Activated T-cell treated with anti-CD3 and anti-CD28 coated beads, Interleukin-2, amount 50 U/mL, for 24 hours (primary cell): Measurements from ENCODE around the gene ABCB10.
"Not testable (repeated sequence)": the region's sequence is repeated elsewhere in the genome, so short reads cannot be mapped to it uniquely, and the experiment has no call there.

Source experiments
- DNase-seq: peaks from one replicate; pipeline ENCODE4 v3.0.0-alpha.2; 2020
- H3K27ac Mint-ChIP-seq: 2 replicates; pipeline ENCODE4 v1.8.0; 2020; ENCODE audit warnings: mild to moderate bottlenecking, mixed read lengths
- H3K27me3 Mint-ChIP-seq: 2 replicates; pipeline ENCODE4 v1.8.0; 2020; ENCODE audit warnings: mixed read lengths
- H3K36me3 Mint-ChIP-seq: 2 replicates; pipeline ENCODE4 v1.8.0; 2020; ENCODE audit warnings: low read depth, mixed read lengths
- H3K4me1 Mint-ChIP-seq: 2 replicates; pipeline ENCODE4 v1.8.0; 2020; ENCODE audit warnings: low read depth, mixed read lengths
- H3K4me3 Mint-ChIP-seq: 2 replicates; pipeline ENCODE4 v1.8.0; 2020; ENCODE audit warnings: mild to moderate bottlenecking, moderate library complexity, mixed read lengths
- H3K9me3 Mint-ChIP-seq: 2 replicates; pipeline ENCODE4 v1.8.0; 2020; ENCODE audit warnings: mixed read lengths

ABCB10 gene

GRCh38 chr1:229560124-229560523 lies 1.6 kb upstream of the ABCB10 start:
- H3K36me3 Mint-ChIP-seq: peaks cover 17% of the 10 kb centered on the region
- not testable (repeated sequence) for H3K27me3 Mint-ChIP-seq, H3K27ac Mint-ChIP-seq, DNase-seq, H3K9me3 Mint-ChIP-seq, H3K4me3 Mint-ChIP-seq
- H3K4me1 Mint-ChIP-seq: peaks cover 29% of the 10 kb centered on the region

DNA sequence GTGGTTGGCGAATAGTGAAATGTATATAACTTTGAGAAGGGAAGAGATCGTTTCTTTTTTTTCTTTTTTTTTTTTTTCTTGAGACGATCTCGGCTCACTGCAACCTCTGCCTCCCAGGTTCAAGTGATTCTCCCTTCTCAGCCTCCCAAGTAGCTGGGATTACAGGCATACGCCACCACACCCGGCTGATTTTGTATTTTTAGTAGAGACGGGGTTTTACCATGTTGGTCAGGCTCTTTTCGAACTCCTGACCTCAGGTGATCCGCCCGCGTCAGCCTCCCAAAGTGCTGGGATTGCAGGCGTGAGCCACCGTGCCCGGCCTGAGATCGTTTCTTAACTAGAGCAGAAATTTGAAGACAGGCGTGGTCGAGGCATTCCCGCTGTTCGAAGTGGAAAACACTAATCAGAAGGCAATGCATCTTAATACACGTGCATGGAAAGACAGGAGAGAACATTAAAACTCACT lies 862 bp upstream of the ABCB10 start:
- Mint-ChIP-seq H3K4me1 (peaks cover 35% of the 10 kb centered on the region), H3K36me3 (peaks cover 23% of the 10 kb centered on the region), H3K4me3 (peak overlapping the region; percentile 90), H3K27ac (peak overlapping the region; percentile 93)
- DNase-seq, H3K27me3 Mint-ChIP-seq, H3K9me3 Mint-ChIP-seq: not testable (repeated sequence)

GRCh38 chr1:229557913-229558414 lies 543 bp downstream of the ABCB10 start:
- peaks cover 47% of the 10 kb centered on the region for H3K4me1 Mint-ChIP-seq
- no peaks in the 10 kb centered on the region for H3K9me3 Mint-ChIP-seq
- no peaks in the 10 kb centered on the region for H3K27me3 Mint-ChIP-seq
- H3K4me3 Mint-ChIP-seq: peak overlapping the region; percentile 87
- peak; percentile 74 for DNase-seq
- peak overlapping the region; percentile 87 for H3K27ac Mint-ChIP-seq
- H3K36me3 Mint-ChIP-seq: peaks cover 29% of the 10 kb centered on the region

DNA sequence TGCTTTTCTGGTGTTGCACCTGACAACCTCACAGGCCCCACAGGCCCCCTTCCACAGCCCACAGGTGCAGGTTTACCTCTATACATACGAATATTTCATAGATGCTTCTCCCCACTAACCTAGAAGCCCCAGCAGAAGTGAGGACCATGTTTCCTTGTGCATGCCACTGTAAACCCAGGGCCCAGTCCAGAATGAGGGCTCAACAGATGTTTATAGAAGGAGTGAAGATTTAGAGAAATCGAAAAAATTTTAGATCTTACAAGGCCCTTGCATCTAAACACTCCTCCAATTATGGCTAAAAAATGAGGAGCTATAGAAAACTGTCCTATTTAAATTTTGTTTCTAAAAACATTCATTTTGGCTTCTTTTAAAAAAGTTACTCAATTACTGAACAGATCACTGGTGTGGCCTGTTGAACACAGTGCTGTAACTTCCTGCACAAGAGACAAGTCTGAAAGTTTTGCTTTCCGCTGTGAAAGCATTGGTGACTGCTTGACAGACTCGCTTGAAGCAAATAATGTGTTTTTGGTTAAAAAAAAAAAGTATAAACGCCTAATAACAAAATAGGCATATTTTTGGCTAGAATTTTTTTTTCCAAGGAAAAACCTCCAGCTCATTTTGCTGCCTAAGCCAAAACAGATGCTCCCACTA lies 1.2 kb downstream of the ABCB10 start:
- Mint-ChIP-seq H3K27me3 (no peaks in the 10 kb centered on the region), H3K36me3 (peaks cover 29% of the 10 kb centered on the region), H3K4me3 (peak overlapping the region; percentile 87), H3K9me3 (no peaks in the 10 kb centered on the region), H3K4me1 (peaks cover 52% of the 10 kb centered on the region), H3K27ac (peak overlapping the region; percentile 87)
- DNase-seq: no peak

DNA sequence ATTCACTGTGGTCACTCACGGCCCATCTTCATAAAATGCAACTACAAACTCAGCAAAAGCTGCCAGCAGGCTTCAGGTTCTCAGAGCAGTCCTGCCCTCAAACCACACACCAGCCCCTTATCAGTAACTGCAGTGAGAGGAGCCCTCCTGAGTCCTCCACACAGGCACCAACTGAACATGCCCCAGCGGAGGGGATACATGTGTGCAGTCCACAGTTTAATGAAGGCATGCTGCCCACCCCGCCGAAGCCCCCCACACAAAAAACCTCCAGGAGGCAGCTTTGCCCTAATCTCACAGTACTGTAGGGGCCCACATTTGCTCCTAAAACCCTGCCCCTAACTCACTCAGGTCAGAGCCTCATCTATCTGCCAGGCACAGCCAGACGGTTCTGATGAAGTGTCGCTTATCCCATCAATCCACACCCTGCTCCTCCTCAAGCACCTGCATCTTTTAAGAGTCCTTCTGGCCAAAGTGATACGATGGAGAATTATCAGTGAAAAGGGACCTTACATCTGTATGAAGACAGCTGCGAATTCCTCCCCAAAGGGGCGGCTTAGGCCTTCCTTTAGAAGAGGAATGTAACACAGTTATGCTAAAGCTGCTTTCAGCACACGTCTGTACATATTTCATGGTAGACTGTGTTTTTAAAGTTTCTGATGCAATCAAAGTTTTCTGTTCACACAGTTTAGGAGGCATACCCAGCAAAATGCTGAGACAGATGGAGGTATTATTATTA lies 3.5 kb downstream of the ABCB10 start:
- no peak for DNase-seq
- H3K36me3 Mint-ChIP-seq: peaks cover 29% of the 10 kb centered on the region
- no peaks in the 10 kb centered on the region for H3K9me3 Mint-ChIP-seq
- peak overlapping the region; percentile 41 for H3K27ac Mint-ChIP-seq
- H3K4me3 Mint-ChIP-seq: no peak overlapping the region
- peaks cover 54% of the 10 kb centered on the region for H3K4me1 Mint-ChIP-seq
- H3K27me3 Mint-ChIP-seq: no peaks in the 10 kb centered on the region

- Mint-ChIP-seq H3K9me3 (no peaks in the 10 kb centered on the region), H3K27me3 (no peaks in the 10 kb centered on the region), H3K4me3 (no peak overlapping the region), H3K27ac (peak overlapping the region; percentile 11), H3K4me1 (peaks cover 49% of the 10 kb centered on the region), H3K36me3 (peaks cover 40% of the 10 kb centered on the region)
- DNase-seq: no peak
Measured at GRCh38 chr1:229553621-229554130, 4.8 kb downstream of the ABCB10 start.

DNA sequence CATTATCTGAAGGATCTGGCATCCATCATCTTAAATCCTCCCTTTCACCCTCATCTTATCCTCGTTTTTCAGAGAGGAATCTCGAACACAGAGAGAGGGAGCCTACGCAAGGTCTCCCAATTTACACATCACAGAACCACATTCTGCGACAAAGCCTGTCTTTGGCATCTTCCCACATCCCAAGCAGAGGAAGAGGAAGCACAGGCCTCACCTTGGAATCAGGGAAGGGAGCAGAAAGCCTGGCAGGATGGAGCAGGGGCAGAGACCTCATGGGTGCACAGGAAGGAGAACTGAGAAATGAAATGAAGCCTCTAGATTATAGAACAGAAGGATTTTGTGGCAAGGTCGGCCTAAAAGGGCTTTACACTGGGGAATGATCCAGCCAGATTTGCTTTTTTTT lies 5.8 kb downstream of the ABCB10 start:
- H3K9me3 Mint-ChIP-seq: no peaks in the 10 kb centered on the region
- H3K27ac Mint-ChIP-seq: no peak overlapping the region
- peaks cover 48% of the 10 kb centered on the region for H3K36me3 Mint-ChIP-seq
- no peaks in the 10 kb centered on the region for H3K27me3 Mint-ChIP-seq
- no peak overlapping the region for H3K4me3 Mint-ChIP-seq
- H3K4me1 Mint-ChIP-seq: peaks cover 49% of the 10 kb centered on the region
- DNase-seq: no peak

GRCh38 chr1:229550812-229551567 lies 7.5 kb downstream of the ABCB10 start:
- Mint-ChIP-seq H3K4me3 (no peak overlapping the region), H3K27me3 (no peaks in the 10 kb centered on the region), H3K27ac (peak overlapping the region; percentile 0), H3K4me1 (peaks cover 35% of the 10 kb centered on the region), H3K9me3 (no peaks in the 10 kb centered on the region), H3K36me3 (peaks cover 47% of the 10 kb centered on the region)
- DNase-seq: no peak

DNA sequence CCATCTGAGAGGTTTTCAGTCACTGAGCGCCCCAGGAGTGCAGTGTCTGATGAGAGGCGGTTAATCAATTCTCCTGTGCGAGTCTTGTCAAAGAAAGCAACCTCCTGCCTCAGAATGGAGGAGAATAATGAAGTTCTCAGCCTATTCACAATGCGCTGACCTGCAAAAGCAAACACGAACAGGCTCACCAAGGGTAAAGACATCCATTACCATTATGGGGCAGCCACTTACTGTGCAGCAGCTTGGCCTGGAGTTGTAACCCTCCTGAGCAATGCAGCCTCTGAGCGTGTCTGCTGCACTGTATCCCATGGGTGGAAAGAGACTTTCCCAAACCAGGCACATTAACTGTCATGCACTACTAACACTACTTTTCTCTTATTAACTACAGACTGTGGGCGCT lies 11.0 kb downstream of the ABCB10 start:
- peaks cover 31% of the 10 kb centered on the region for H3K4me1 Mint-ChIP-seq
- H3K4me3 Mint-ChIP-seq: no peak overlapping the region
- DNase-seq: no peak
- H3K9me3 Mint-ChIP-seq: no peaks in the 10 kb centered on the region
- H3K27ac Mint-ChIP-seq: peak overlapping the region; percentile 7
- no peaks in the 10 kb centered on the region for H3K27me3 Mint-ChIP-seq
- peaks cover 65% of the 10 kb centered on the region for H3K36me3 Mint-ChIP-seq

DNA sequence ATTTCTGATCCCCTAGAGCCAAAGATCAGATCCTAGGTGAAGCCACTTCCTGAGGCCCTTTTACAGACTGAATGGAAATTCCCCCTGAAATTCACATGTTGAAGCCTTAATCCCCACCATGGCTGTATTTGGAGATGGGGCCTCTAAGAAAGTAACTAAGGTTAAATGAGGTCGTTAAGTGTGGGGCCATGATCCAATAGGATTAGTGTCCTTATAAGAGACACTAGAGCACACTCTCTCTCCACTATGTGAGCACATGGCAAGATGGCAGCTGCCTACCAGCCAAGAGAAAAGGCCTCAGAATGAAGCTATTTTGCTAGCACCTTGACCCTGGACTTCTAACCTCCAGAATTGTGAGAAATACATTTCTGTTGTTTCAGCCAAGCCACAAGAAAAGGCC lies 13.9 kb downstream of the ABCB10 start:
- Mint-ChIP-seq H3K4me3 (no peak overlapping the region), H3K4me1 (peaks cover 32% of the 10 kb centered on the region), H3K36me3 (peaks cover 84% of the 10 kb centered on the region), H3K9me3 (no peaks in the 10 kb centered on the region), H3K27me3 (no peaks in the 10 kb centered on the region), H3K27ac (peak overlapping the region; percentile 24)
- no peak for DNase-seq

- peaks cover 33% of the 10 kb centered on the region for H3K4me1 Mint-ChIP-seq
- no peaks in the 10 kb centered on the region for H3K9me3 Mint-ChIP-seq
- H3K36me3 Mint-ChIP-seq: peaks cover 89% of the 10 kb centered on the region
- H3K27ac Mint-ChIP-seq: no peak overlapping the region
- no peaks in the 10 kb centered on the region for H3K27me3 Mint-ChIP-seq
- DNase-seq: no peak
- H3K4me3 Mint-ChIP-seq: no peak overlapping the region
Measured at GRCh38 chr1:229539863-229540506, 18.5 kb downstream of the ABCB10 start.

DNA sequence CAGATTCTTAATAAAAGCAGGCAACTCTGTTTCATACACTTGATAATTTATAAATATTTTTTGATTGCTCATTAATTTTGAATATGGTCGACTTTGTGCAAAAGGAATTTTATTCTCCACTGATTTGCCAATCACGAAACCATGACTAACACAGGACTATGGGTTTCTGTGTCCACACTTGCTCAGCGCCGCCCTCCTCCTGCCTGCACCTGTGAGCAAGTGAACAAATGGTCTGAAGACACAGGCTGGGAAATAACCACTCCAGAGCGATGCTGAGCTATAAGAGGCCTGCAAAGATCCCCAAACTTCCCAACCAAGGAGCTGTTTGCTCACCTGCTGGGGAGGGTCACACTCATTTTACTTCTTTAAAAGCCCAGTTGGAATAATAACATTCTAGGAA lies 19.6 kb downstream of the ABCB10 start:
- H3K9me3 Mint-ChIP-seq: no peaks in the 10 kb centered on the region
- no peaks in the 10 kb centered on the region for H3K27me3 Mint-ChIP-seq
- DNase-seq: no peak
- H3K4me3 Mint-ChIP-seq: no peak overlapping the region
- H3K36me3 Mint-ChIP-seq: peaks cover 82% of the 10 kb centered on the region
- peaks cover 25% of the 10 kb centered on the region for H3K4me1 Mint-ChIP-seq
- H3K27ac Mint-ChIP-seq: peak overlapping the region; percentile 50

GRCh38 chr1:229537894-229538293 lies 20.6 kb downstream of the ABCB10 start:
- Mint-ChIP-seq H3K36me3 (peaks cover 82% of the 10 kb centered on the region), H3K27ac (peak overlapping the region; percentile 60), H3K4me3 (no peak overlapping the region), H3K4me1 (peaks cover 15% of the 10 kb centered on the region), H3K9me3 (no peaks in the 10 kb centered on the region), H3K27me3 (no peaks in the 10 kb centered on the region)
- no peak for DNase-seq

GRCh38 chr1:229536982-229537381 lies 21.5 kb downstream of the ABCB10 start:
- Mint-ChIP-seq H3K9me3 (no peaks in the 10 kb centered on the region), H3K27me3 (no peaks in the 10 kb centered on the region), H3K4me1 (peaks cover 7% of the 10 kb centered on the region), H3K27ac (no peak overlapping the region), H3K4me3 (no peak overlapping the region), H3K36me3 (peaks cover 78% of the 10 kb centered on the region)
- DNase-seq: no peak
